ENCODE data around the gene UBE2L3. TPM values are rescaled to one million over a fixed set of nuclear protein-coding genes. Genes with fewer than 3 reads are reported as not detected.

UBE2L3 gene
- total and polyA plus RNA-seq, 2 of the 13 experiments (the other 11 are each of a cell fraction or from before 2014, with no cell fraction given), result 30.2 to 58.1 TPM

- TF ChIP-seq SP1 (IDR thresholded peaks at IDR 0.05), result no peak
- peak; percentile 34; the same call in 1 of the 2 replicates for TF ChIP-seq SP1 (CRISPR knock-in tag; IDR thresholded peaks at IDR 0.05)
- TF ChIP-seq ZBTB26 (CRISPR knock-in tag; IDR thresholded peaks at IDR 0.05; ENCODE audit: borderline replicate concordance), result 0 out of 2 replicates have a peak, but pooled peaks have one; percentile 15
- TF ChIP-seq GABPB1 (CRISPR knock-in tag; IDR thresholded peaks at IDR 0.05), result peak; percentile 80
- peak; percentile 32; the same call in 1 of the 2 replicates for TF ChIP-seq ZBTB43 (CRISPR knock-in tag; conservative IDR thresholded peaks at IDR 0.05)
- TF ChIP-seq HOXA3 (CRISPR knock-in tag; IDR thresholded peaks at IDR 0.05), result peak; percentile 80; the same call in 1 of the 2 replicates
- TF ChIP-seq ZC3H4 (CRISPR knock-in tag; IDR thresholded peaks at IDR 0.05; ENCODE audit: borderline replicate concordance), result no peak
- no peak for TF ChIP-seq CBX2 (IDR thresholded peaks at IDR 0.05; ENCODE audit: low read depth, low read length)
- no peak for TF ChIP-seq CBX2 (CRISPR knock-in tag; IDR thresholded peaks at IDR 0.05; ENCODE audit: low read depth)
- TF ChIP-seq EED (CRISPR knock-in tag; IDR thresholded peaks at IDR 0.05), result peak; percentile 49; the same call in 1 of the 2 replicates
- TF ChIP-seq PHF20 (CRISPR knock-in tag; IDR thresholded peaks at IDR 0.05), result peak; percentile 47
- no peak for TF ChIP-seq PRDM10 (CRISPR knock-in tag; IDR thresholded peaks at IDR 0.05; ENCODE audit: low read depth)
- TF ChIP-seq RFX5 (IDR thresholded peaks at IDR 0.05; ENCODE audit: low read depth, low read length), result no peak; the same call in 1 of the 2 replicates
- TF ChIP-seq ADNP (CRISPR knock-in tag; IDR thresholded peaks at IDR 0.05), result no peak
- TF ChIP-seq EZH2 (conservative IDR thresholded peaks at IDR 0.05; ENCODE audit: low read depth, low read length), result no peak
- no peak for TF ChIP-seq HOMEZ (CRISPR knock-in tag; IDR thresholded peaks at IDR 0.05; ENCODE audit: low read depth)
- TF ChIP-seq ZNF674 (CRISPR knock-in tag; IDR thresholded peaks at IDR 0.05; ENCODE audit: low read depth), result no peak
- peak; percentile 32 for TF ChIP-seq ZNF629 (CRISPR knock-in tag; conservative IDR thresholded peaks at IDR 0.05)
- TF ChIP-seq TFDP1 (CRISPR knock-in tag; IDR thresholded peaks at IDR 0.05; ENCODE audit: borderline replicate concordance), result peak; percentile 58; the same call in 1 of the 2 replicates
- TF ChIP-seq SMAD9 (CRISPR knock-in tag; IDR thresholded peaks at IDR 0.05), result no peak
- TF ChIP-seq HNRNPL (IDR thresholded peaks at IDR 0.05; ENCODE audit: low read depth, low read length), result no peak
- TF ChIP-seq DDIT3 (CRISPR knock-in tag; IDR thresholded peaks at IDR 0.05), result no peak
Measured at GRCh38 chr22:21657360-21658032, 90.0 kb downstream of the UBE2L3 start (continued).
